PC-9 (cell line): ENCODE data around the gene SAPCD2. TPM values are rescaled to one million over a fixed set of nuclear protein-coding genes. Genes with fewer than 3 reads are reported as not detected.
A peak's percentile ranks its signal among the peaks of the same experiment; 100 is the strongest.

ENCODE experiments used
- BruUV-seq: library from RNA; stranded (reverse); fragments of 400-500 nt; replicated peaks from 2 replicates; lab custom pipeline; 2021; lab: Mats Ljungman, UMichigan
- CTCF ChIA-PET: fragments of 300-600 bp; sonication (Branson Sonifier 250); formaldehyde crosslinking; loops from one replicate; lab custom pipeline; 2022; ENCODE audit warnings: antibody characterized with exemption; lab: Charles Lee
- POLR2A ChIA-PET: fragments of 300-600 bp; sonication (Branson Sonifier 250); formaldehyde crosslinking; loops from one replicate; lab custom pipeline; 2022; ENCODE audit warnings: antibody characterized with exemption; ENCODE audit not compliant: unreplicated experiment; lab: Charles Lee
- DNase-seq, 2 experiments: peaks; one replicate each; pipeline versions ENCODE4 v3.0.0 to v3.0.0-alpha.2; 2015 to 2022; ENCODE audit warnings: mixed read lengths in 1 of 2
- H2AFZ ChIP-seq: fragments of 200-600 bp; sonication (generic); 2 replicates; pipeline ENCODE4 v1.8.1; 2017; ENCODE audit warnings: antibody characterized with exemption
- H3F3A ChIP-seq: fragments of 200-600 bp; sonication (generic); 2 replicates; pipeline ENCODE4 v1.8.1; 2017; ENCODE audit warnings: antibody characterized with exemption, mild to moderate bottlenecking, low read depth; ENCODE audit not compliant: insufficient read depth
- H3K27ac ChIP-seq: fragments of 200-600 bp; sonication (generic); 2 replicates; pipeline ENCODE4 v1.6.1; 2016; ENCODE audit warnings: mixed run types
- H3K27me3 ChIP-seq: fragments of 200-600 bp; sonication (generic); 2 replicates; pipeline ENCODE4 v1.6.1; 2016; ENCODE audit warnings: low read depth, mixed run types; ENCODE audit not compliant: insufficient read depth
- H3K36me3 ChIP-seq: fragments of 200-600 bp; sonication (generic); 2 replicates; pipeline ENCODE4 v1.6.1; 2016; ENCODE audit warnings: low read depth, mixed run types
- H3K4me1 ChIP-seq: fragments of 200-600 bp; sonication (generic); replicated peaks from 2 replicates; pipeline ENCODE4 v1.6.1; 2016; ENCODE audit warnings: mixed run types; ENCODE audit not compliant: insufficient read depth
- H3K4me2 ChIP-seq: fragments of 200-600 bp; sonication (generic); 2 replicates; pipeline ENCODE4 v1.6.1; 2017; ENCODE audit warnings: mixed run types
- H3K4me3 ChIP-seq: fragments of 200-600 bp; sonication (generic); 2 replicates; pipeline ENCODE4 v1.6.1; 2016; ENCODE audit warnings: mixed run types
- H3K79me2 ChIP-seq: fragments of 200-600 bp; sonication (generic); 2 replicates; pipeline ENCODE4 v1.6.1; 2017; ENCODE audit warnings: low read depth, mixed run types
- H3K9me2 ChIP-seq: fragments of 200-600 bp; sonication (generic); 2 replicates; pipeline ENCODE4 v1.8.1; 2017; ENCODE audit warnings: mild to moderate bottlenecking; ENCODE audit not compliant: insufficient read depth
- H3K9me3 ChIP-seq: fragments of 200-600 bp; sonication (generic); 2 replicates; pipeline ENCODE4 v1.8.1; 2016; ENCODE audit warnings: low read depth; ENCODE audit not compliant: insufficient read depth
- H4K20me1 ChIP-seq: fragments of 200-600 bp; sonication (generic); 2 replicates; pipeline ENCODE4 v1.8.1; 2017; ENCODE audit not compliant: insufficient read depth
- CTCF ChIP-seq: fragments of 200-600 bp; sonication (generic); conservative IDR thresholded peaks from 2 replicates; pipeline ENCODE4 v1.6.1; 2017; ENCODE audit warnings: mixed run types, antibody characterized with exemption, mild to moderate bottlenecking, moderate library complexity
- EZH2 ChIP-seq: fragments of 200-600 bp; sonication (generic); IDR thresholded peaks from 2 replicates; pipeline ENCODE4 v1.8.0; 2017; ENCODE audit warnings: antibody characterized with exemption, low read depth
- intact Hi-C: fragments of 100-400 bp; cut with micrococcal nuclease; formaldehyde crosslinking; loops from one replicate; pipeline ENCODE4 v1.10.0; 2022; ENCODE audit not compliant: unreplicated experiment
- total RNA-seq: library from RNA; stranded (reverse); gene quantifications from 2 replicates; pipeline ENCODE4 v1.2.3, GENCODE V29; 2021

The SAPCD2 gene
- total RNA-seq, 1 experiment from 2014 or later = 50.3 TPM

DNA sequence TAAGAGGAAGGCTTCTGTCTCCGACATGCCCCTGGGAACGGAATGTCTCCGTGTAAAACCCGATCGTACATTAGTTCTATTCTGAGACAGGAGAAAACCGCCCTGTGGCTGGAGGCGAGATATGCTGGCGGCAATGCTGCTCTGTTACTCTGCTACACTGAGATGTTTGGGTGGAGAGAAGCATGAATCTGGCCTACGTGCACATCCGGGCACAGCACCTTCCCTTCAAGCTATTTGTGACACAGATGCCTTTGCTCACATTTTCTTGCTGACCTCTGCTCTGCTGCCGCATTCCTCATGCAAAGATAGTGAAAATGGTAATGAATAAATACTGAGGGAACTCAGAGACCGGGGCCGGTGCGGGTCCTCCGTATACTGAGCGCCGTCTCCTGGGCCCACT lies 46.4 kb upstream of the SAPCD2 start:
- Histone ChIP-seq H3K4me1 (peaks cover 6% of the 10 kb centered on the region), H2AFZ (no peak overlapping the region), H3F3A (peaks cover 7% of the 10 kb centered on the region; the same call in 1 of the 2 replicates), H3K9me2 (no peaks in the 10 kb centered on the region), H3K4me3 (no peak overlapping the region), H3K36me3 (no peaks in the 10 kb centered on the region), H3K27me3 (no peaks in the 10 kb centered on the region), H3K9me3 (no peaks in the 10 kb centered on the region), H3K4me2 (no peak overlapping the region), H3K79me2 (no peaks in the 10 kb centered on the region), H3K27ac (no peak overlapping the region), H4K20me1 (no peaks in the 10 kb centered on the region)
- POLR2A ChIA-PET = no interaction called here
- intact Hi-C loops = loop anchor here (5.0 kb wide), 1 partner anchor 69 kb away; the partner anchor contains the start of gene NPDC1
- no TSS peak for BruUV-seq
- no peak for DNase-seq
- CTCF ChIA-PET = no interaction called here
- TF ChIP-seq EZH2 (no peak), CTCF (no peak)

GRCh38 chr9:137116027-137116507 lies 45.7 kb upstream of the SAPCD2 start:
- Histone ChIP-seq H3F3A (peaks cover 6% of the 10 kb centered on the region; the same call in 1 of the 2 replicates), H3K9me2 (no peaks in the 10 kb centered on the region), H3K79me2 (no peaks in the 10 kb centered on the region), H3K36me3 (no peaks in the 10 kb centered on the region), H2AFZ (no peak overlapping the region), H3K27ac (no peak overlapping the region), H3K27me3 (no peaks in the 10 kb centered on the region), H3K4me2 (no peak overlapping the region), H4K20me1 (no peaks in the 10 kb centered on the region), H3K4me1 (peaks cover 6% of the 10 kb centered on the region), H3K4me3 (no peak overlapping the region), H3K9me3 (no peaks in the 10 kb centered on the region)
- no peak for TF ChIP-seq EZH2
- no peak for TF ChIP-seq CTCF
- DNase-seq = no peak
- ChIA-PET CTCF (interaction anchor here (1.4 kb wide), 1 partner anchor 48 kb away, joined by 5 read pairs; no protein-coding TSS in a partner anchor), POLR2A (interaction anchor here (0.5 kb wide), 1 partner anchor 34 kb away, joined by 9 read pairs; no protein-coding TSS in a partner anchor)
- intact Hi-C loops = loop anchor here (5.0 kb wide), 1 partner anchor 69 kb away; the partner anchor contains the start of gene NPDC1
- BruUV-seq = no TSS peak

GRCh38 chr9:137115394-137116026 lies 45.2 kb upstream of the SAPCD2 start:
- H3K4me2 ChIP-seq = peak overlapping the region; percentile 95
- peak overlapping the region; percentile 92; the same call in 1 of the 2 replicates for H2AFZ ChIP-seq
- POLR2A ChIA-PET = interaction anchor here (0.5 kb wide), 1 partner anchor 35 kb away, joined by 9 read pairs; no protein-coding TSS in a partner anchor
- no peak for DNase-seq
- H3K27ac ChIP-seq = no peak overlapping the region
- H3K79me2 ChIP-seq = no peaks in the 10 kb centered on the region
- no TSS peak for BruUV-seq
- no peak for TF ChIP-seq EZH2
- TF ChIP-seq CTCF = no peak
- H4K20me1 ChIP-seq = no peaks in the 10 kb centered on the region
- no peaks in the 10 kb centered on the region for H3K36me3 ChIP-seq
- no peaks in the 10 kb centered on the region for H3K27me3 ChIP-seq
- CTCF ChIA-PET = interaction anchor here (1.0 to 1.4 kb wide), 2 partner anchors 48 to 121 kb away, joined by 3 to 5 read pairs; no protein-coding TSS in a partner anchor
- peaks cover 6% of the 10 kb centered on the region for H3K4me1 ChIP-seq
- peak overlapping the region; percentile 72 for H3K4me3 ChIP-seq
- H3K9me2 ChIP-seq = no peaks in the 10 kb centered on the region
- H3K9me3 ChIP-seq = no peaks in the 10 kb centered on the region
- peaks cover 3% of the 10 kb centered on the region; the same call in 1 of the 2 replicates for H3F3A ChIP-seq
- intact Hi-C loops = loop anchor here (5.0 kb wide), 1 partner anchor 68 kb away; the partner anchor contains the start of gene NPDC1
